ENCODE measurements around the gene GNG12. TPM values are rescaled to one million over a fixed set of nuclear protein-coding genes. Genes with fewer than 3 reads are reported as not detected.

The GNG12 gene
- total and polyA plus RNA-seq, 9 of the 15 experiments (the other 6 are each of a cell fraction or from before 2014, with no cell fraction given) = 2.6 to 6.0 (median 4.1) TPM

DNA sequence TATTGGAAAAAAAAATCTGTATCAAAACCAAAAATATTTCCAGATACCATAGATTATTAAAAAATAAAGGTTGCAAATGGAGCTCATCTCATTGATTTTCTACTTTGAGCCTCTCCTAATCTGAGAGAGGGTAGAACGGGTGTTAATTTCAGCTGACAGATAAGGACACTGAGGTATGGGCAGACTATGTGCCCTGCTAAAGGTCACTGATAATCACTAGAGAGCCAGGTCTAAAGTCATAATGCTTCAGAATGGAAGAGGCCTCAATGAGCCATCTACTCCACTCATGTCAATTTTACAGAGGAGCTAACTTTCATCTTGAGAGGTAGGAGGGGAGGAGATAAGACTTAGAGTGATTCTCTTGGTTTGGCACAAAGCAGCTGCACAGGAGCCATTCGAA lies 21.0 kb downstream of the GNG12 start:
- 0% methylated on average over 2 of the region's 2 CpGs for WGBS (ENCODE audit: insufficient coverage, low coverage, missing lambda C conversion rate)
- H3K27ac ChIP-seq (ENCODE audit: extremely low read depth, low read depth, low read length) = no peak overlapping the region
- no peak overlapping the region for H3K4me3 ChIP-seq
- no peaks in the 10 kb centered on the region for H3K9me1 ChIP-seq (ENCODE audit: control insufficient read depth, insufficient read depth, low read length)
- ATAC-seq (no peak), FAIRE-seq (no peak), DNase-seq (ENCODE audit: extremely low read depth in 1 of 4, low spot score in 3 of 4) (no peak)
- CTCF ChIA-PET (ENCODE audit: low intra/inter-chr PET ratio) = interaction anchor here (0.5 kb wide), 1 partner anchor 187 kb away, joined by 3 read pairs; no protein-coding TSS in a partner anchor
- no TSS peak for BruUV-seq (replicated peaks)
- H3K9ac ChIP-seq (ENCODE audit: insufficient read depth in 1 of 2, low read depth in 2 of 2, low read length in 2 of 2) = no peak overlapping the region
- no peaks in the 10 kb centered on the region for H3K9me3 ChIP-seq (replicated peaks; ENCODE audit: control insufficient read depth, insufficient read depth, low read depth, low read length)
- H3K36me3 ChIP-seq (ENCODE audit: control insufficient read depth, insufficient read depth, low read length) = no peaks in the 10 kb centered on the region
- no peaks in the 10 kb centered on the region for H3K79me2 ChIP-seq (ENCODE audit: control insufficient read depth, insufficient read depth, low read length)
- intact Hi-C loops (cut with micrococcal nuclease) (no loop called here), in situ Hi-C loops (cut with MboI) (no loop called here)
- H3K4me2 ChIP-seq (ENCODE audit: insufficient read depth, low read length) = no peak overlapping the region
- H3K27me3 ChIP-seq (ENCODE audit: control insufficient read depth in 2 of 2, insufficient read depth in 2 of 2, low read length in 2 of 2) = peaks cover 4 to 12% of the 10 kb centered on the region in 2 experiments; a peak in 2 of 5 replicates
- H3K4me1 ChIP-seq (replicated peaks in 1 of 2; ENCODE audit: control insufficient read depth in 2 of 2, insufficient read depth in 2 of 2, low read length in 2 of 2) = no peaks in the 10 kb centered on the region; a peak in 1 of 5 replicates
- H2AFZ ChIP-seq (ENCODE audit: low read depth, low read length) = no peak overlapping the region
- no peaks in the 10 kb centered on the region for H4K20me1 ChIP-seq (replicated peaks; ENCODE audit: control insufficient read depth, insufficient read depth, low read length)
- POLR2A ChIA-PET = interaction anchor here (0.7 to 0.9 kb wide), 2 partner anchors 12 to 370 kb away, joined by 3 read pairs; no protein-coding TSS in a partner anchor
- TF ChIP-seq PHTF2 (CRISPR knock-in tag; IDR thresholded peaks at IDR 0.05) = no peak
- TF ChIP-seq ZNF133 (CRISPR knock-in tag; IDR thresholded peaks at IDR 0.05) = no peak

DNA sequence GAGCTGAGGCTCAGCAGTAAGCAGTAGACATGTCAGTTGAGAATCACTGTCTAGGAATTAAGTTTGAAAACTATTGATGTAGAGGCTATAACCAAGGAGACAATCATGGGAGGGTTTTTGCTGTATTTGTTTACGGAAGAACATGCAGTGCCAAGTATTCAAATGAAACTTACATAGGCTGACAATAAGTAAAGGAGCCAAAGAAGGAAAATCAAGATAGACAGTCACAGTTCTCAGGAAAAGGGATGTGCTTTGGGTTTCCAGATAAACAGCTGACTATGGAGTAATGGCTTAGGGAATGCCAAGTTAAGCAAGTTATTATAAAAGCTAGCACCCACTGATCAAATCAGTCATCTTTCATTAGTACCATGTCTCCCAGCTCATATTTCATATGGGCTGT lies 21.5 kb downstream of the GNG12 start:
- BruUV-seq (replicated peaks) = no TSS peak
- no peak for DNase-seq (ENCODE audit: extremely low read depth in 1 of 4, low spot score in 3 of 4)
- no peaks in the 10 kb centered on the region; a peak in 1 of 5 replicates for H3K4me1 ChIP-seq (replicated peaks in 1 of 2; ENCODE audit: control insufficient read depth in 2 of 2, insufficient read depth in 2 of 2, low read length in 2 of 2)
- no peaks in the 10 kb centered on the region for H4K20me1 ChIP-seq (replicated peaks; ENCODE audit: control insufficient read depth, insufficient read depth, low read length)
- H3K79me2 ChIP-seq (ENCODE audit: control insufficient read depth, insufficient read depth, low read length) = no peaks in the 10 kb centered on the region
- no peaks in the 10 kb centered on the region for H3K9me1 ChIP-seq (ENCODE audit: control insufficient read depth, insufficient read depth, low read length)
- intact Hi-C loops (cut with micrococcal nuclease) (no loop called here), in situ Hi-C loops (cut with MboI) (no loop called here)
- H3K9ac ChIP-seq (ENCODE audit: insufficient read depth in 1 of 2, low read depth in 2 of 2, low read length in 2 of 2) = no peak overlapping the region
- no peak overlapping the region for H3K4me3 ChIP-seq
- no peaks in the 10 kb centered on the region for H3K36me3 ChIP-seq (ENCODE audit: control insufficient read depth, insufficient read depth, low read length)
- no peak for FAIRE-seq
- ChIA-PET POLR2A (interaction anchor here (0.7 kb wide), 1 partner anchor 370 kb away, joined by 3 read pairs; no protein-coding TSS in a partner anchor), CTCF (ENCODE audit: low intra/inter-chr PET ratio) (interaction anchor here (0.5 kb wide), 1 partner anchor 188 kb away, joined by 3 read pairs; no protein-coding TSS in a partner anchor)
- no peak overlapping the region for H3K27ac ChIP-seq (ENCODE audit: extremely low read depth, low read depth, low read length)
- no peak for ATAC-seq
- no peaks in the 10 kb centered on the region for H3K9me3 ChIP-seq (replicated peaks; ENCODE audit: control insufficient read depth, insufficient read depth, low read depth, low read length)
- H2AFZ ChIP-seq (ENCODE audit: low read depth, low read length) = no peak overlapping the region
- no peak overlapping the region for H3K4me2 ChIP-seq (ENCODE audit: insufficient read depth, low read length)
- TF ChIP-seq NEUROD1 (IDR thresholded peaks at IDR 0.05; ENCODE audit: borderline replicate concordance, low read depth, low read length, partially characterized antibody) (no peak), NCOR1 (IDR thresholded peaks at IDR 0.05) (no peak), ZNF324 (CRISPR knock-in tag; IDR thresholded peaks at IDR 0.05) (no peak), ZBTB43 (CRISPR knock-in tag; IDR thresholded peaks at IDR 0.05) (no peak), KLF6 (CRISPR knock-in tag; IDR thresholded peaks at IDR 0.05; ENCODE audit: borderline replicate concordance) (no peak), SMAD2 (IDR thresholded peaks at IDR 0.05; ENCODE audit: low read depth, low read length) (no peak), HES1 (IDR thresholded peaks at IDR 0.05; ENCODE audit: low read depth) (no peak)
- TF ChIP-seq, protein P1, sequence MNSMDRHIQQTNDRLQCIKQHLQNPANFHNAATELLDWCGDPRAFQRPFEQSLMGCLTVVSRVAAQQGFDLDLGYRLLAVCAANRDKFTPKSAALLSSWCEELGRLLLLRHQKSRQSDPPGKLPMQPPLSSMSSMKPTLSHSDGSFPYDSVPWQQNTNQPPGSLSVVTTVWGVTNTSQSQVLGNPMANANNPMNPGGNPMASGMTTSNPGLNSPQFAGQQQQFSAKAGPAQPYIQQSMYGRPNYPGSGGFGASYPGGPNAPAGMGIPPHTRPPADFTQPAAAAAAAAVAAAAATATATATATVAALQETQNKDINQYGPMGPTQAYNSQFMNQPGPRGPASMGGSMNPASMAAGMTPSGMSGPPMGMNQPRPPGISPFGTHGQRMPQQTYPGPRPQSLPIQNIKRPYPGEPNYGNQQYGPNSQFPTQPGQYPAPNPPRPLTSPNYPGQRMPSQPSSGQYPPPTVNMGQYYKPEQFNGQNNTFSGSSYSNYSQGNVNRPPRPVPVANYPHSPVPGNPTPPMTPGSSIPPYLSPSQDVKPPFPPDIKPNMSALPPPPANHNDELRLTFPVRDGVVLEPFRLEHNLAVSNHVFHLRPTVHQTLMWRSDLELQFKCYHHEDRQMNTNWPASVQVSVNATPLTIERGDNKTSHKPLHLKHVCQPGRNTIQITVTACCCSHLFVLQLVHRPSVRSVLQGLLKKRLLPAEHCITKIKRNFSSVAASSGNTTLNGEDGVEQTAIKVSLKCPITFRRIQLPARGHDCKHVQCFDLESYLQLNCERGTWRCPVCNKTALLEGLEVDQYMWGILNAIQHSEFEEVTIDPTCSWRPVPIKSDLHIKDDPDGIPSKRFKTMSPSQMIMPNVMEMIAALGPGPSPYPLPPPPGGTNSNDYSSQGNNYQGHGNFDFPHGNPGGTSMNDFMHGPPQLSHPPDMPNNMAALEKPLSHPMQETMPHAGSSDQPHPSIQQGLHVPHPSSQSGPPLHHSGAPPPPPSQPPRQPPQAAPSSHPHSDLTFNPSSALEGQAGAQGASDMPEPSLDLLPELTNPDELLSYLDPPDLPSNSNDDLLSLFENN (IDR thresholded peaks at IDR 0.05; ENCODE audit: low read depth in 2 of 2, low read length in 2 of 2) = no peak
- 0% methylated on average over 1 of the region's 1 CpG for WGBS (ENCODE audit: insufficient coverage, low coverage, missing lambda C conversion rate)
- peaks cover 4 to 12% of the 10 kb centered on the region in 2 experiments; a peak in 2 of 5 replicates for H3K27me3 ChIP-seq (ENCODE audit: control insufficient read depth in 2 of 2, insufficient read depth in 2 of 2, low read length in 2 of 2)

All from K562 (cell line).